Measurements from ENCODE around the gene MLLT3. TPM values are rescaled to one million over a fixed set of nuclear protein-coding genes. Genes with fewer than 3 reads are reported as not detected.

MLLT3 gene
- total RNA-seq, 1 donor, result 17.4 TPM

- Histone ChIP-seq H2AFZ (ENCODE audit: low read length) (no peak overlapping the region), H3K27ac (ENCODE audit: low read depth, low read length) (no peak overlapping the region), H3K9me3 (ENCODE audit: low read depth, low read length) (no peaks in the 10 kb centered on the region), H3K4me2 (ENCODE audit: insufficient read depth, low read length) (no peak overlapping the region), H3K36me3 (ENCODE audit: insufficient read depth, low read length) (no peaks in the 10 kb centered on the region), H4K20me1 (ENCODE audit: insufficient read depth, low read length) (no peaks in the 10 kb centered on the region), H3K4me1 (ENCODE audit: insufficient read depth, low read length) (peaks cover 11% of the 10 kb centered on the region), H3K4me3 (ENCODE audit: insufficient read depth, low read length) (no peak overlapping the region), H3K27me3 (ENCODE audit: insufficient read depth, low read length) (no peaks in the 10 kb centered on the region), H3K79me2 (ENCODE audit: insufficient read depth, low read length) (peaks cover 2% of the 10 kb centered on the region)
- TF ChIP-seq, protein P1, sequence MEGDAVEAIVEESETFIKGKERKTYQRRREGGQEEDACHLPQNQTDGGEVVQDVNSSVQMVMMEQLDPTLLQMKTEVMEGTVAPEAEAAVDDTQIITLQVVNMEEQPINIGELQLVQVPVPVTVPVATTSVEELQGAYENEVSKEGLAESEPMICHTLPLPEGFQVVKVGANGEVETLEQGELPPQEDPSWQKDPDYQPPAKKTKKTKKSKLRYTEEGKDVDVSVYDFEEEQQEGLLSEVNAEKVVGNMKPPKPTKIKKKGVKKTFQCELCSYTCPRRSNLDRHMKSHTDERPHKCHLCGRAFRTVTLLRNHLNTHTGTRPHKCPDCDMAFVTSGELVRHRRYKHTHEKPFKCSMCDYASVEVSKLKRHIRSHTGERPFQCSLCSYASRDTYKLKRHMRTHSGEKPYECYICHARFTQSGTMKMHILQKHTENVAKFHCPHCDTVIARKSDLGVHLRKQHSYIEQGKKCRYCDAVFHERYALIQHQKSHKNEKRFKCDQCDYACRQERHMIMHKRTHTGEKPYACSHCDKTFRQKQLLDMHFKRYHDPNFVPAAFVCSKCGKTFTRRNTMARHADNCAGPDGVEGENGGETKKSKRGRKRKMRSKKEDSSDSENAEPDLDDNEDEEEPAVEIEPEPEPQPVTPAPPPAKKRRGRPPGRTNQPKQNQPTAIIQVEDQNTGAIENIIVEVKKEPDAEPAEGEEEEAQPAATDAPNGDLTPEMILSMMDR (IDR thresholded peaks at IDR 0.05; ENCODE audit: extremely low read depth, low read depth, low read length), result no peak
- no peak for DNase-seq (ENCODE audit: insufficient read length, low spot score, missing footprints)
These were observed 23.9 kb downstream of the MLLT3 start for GRCh38 chr9:20598367-20598766.

- Histone ChIP-seq H3K9me3 (ENCODE audit: low read depth, low read length) (no peaks in the 10 kb centered on the region), H3K27me3 (ENCODE audit: insufficient read depth, low read length) (no peaks in the 10 kb centered on the region), H3K27ac (ENCODE audit: low read depth, low read length) (no peak overlapping the region), H3K79me2 (ENCODE audit: insufficient read depth, low read length) (peaks cover 2% of the 10 kb centered on the region), H2AFZ (ENCODE audit: low read length) (no peak overlapping the region), H3K4me3 (ENCODE audit: insufficient read depth, low read length) (no peak overlapping the region), H4K20me1 (ENCODE audit: insufficient read depth, low read length) (no peaks in the 10 kb centered on the region), H3K4me2 (ENCODE audit: insufficient read depth, low read length) (no peak overlapping the region), H3K36me3 (ENCODE audit: insufficient read depth, low read length) (no peaks in the 10 kb centered on the region), H3K4me1 (ENCODE audit: insufficient read depth, low read length) (peaks cover 14% of the 10 kb centered on the region)
- TF ChIP-seq, protein P1 (IDR thresholded peaks at IDR 0.05; ENCODE audit: extremely low read depth, low read depth, low read length), result no peak
- DNase-seq (ENCODE audit: insufficient read length, low spot score, missing footprints), result no peak
These were observed 24.4 kb downstream of the MLLT3 start for GRCh38 chr9:20597862-20598261.

- no peaks in the 10 kb centered on the region for H3K9me3 ChIP-seq (ENCODE audit: low read depth, low read length)
- no peak overlapping the region for H2AFZ ChIP-seq (ENCODE audit: low read length)
- no peaks in the 10 kb centered on the region for H3K27me3 ChIP-seq (ENCODE audit: insufficient read depth, low read length)
- peaks cover 15% of the 10 kb centered on the region for H3K4me1 ChIP-seq (ENCODE audit: insufficient read depth, low read length)
- no peak for DNase-seq (ENCODE audit: insufficient read length, low spot score, missing footprints)
- H3K4me2 ChIP-seq (ENCODE audit: insufficient read depth, low read length), result no peak overlapping the region
- H4K20me1 ChIP-seq (ENCODE audit: insufficient read depth, low read length), result no peaks in the 10 kb centered on the region
- H3K36me3 ChIP-seq (ENCODE audit: insufficient read depth, low read length), result no peaks in the 10 kb centered on the region
- no peak overlapping the region for H3K27ac ChIP-seq (ENCODE audit: low read depth, low read length)
- H3K79me2 ChIP-seq (ENCODE audit: insufficient read depth, low read length), result no peaks in the 10 kb centered on the region
- TF ChIP-seq, protein P1 (IDR thresholded peaks at IDR 0.05; ENCODE audit: extremely low read depth, low read depth, low read length), result no peak
- no peak overlapping the region for H3K4me3 ChIP-seq (ENCODE audit: insufficient read depth, low read length)
These were observed 27.7 kb downstream of the MLLT3 start for GRCh38 chr9:20594608-20595007.

GRCh38 chr9:20593537-20593936, 28.8 kb downstream of the MLLT3 start:
- Histone ChIP-seq H3K4me1 (ENCODE audit: insufficient read depth, low read length) (peaks cover 11% of the 10 kb centered on the region), H3K9me3 (ENCODE audit: low read depth, low read length) (no peaks in the 10 kb centered on the region), H3K79me2 (ENCODE audit: insufficient read depth, low read length) (no peaks in the 10 kb centered on the region), H3K27me3 (ENCODE audit: insufficient read depth, low read length) (no peaks in the 10 kb centered on the region), H4K20me1 (ENCODE audit: insufficient read depth, low read length) (no peaks in the 10 kb centered on the region), H3K36me3 (ENCODE audit: insufficient read depth, low read length) (no peaks in the 10 kb centered on the region), H2AFZ (ENCODE audit: low read length) (no peak overlapping the region), H3K4me2 (ENCODE audit: insufficient read depth, low read length) (peak overlapping the region; percentile 32), H3K4me3 (ENCODE audit: insufficient read depth, low read length) (no peak overlapping the region), H3K27ac (ENCODE audit: low read depth, low read length) (peak overlapping the region; percentile 58)
- TF ChIP-seq, protein P1 (IDR thresholded peaks at IDR 0.05; ENCODE audit: extremely low read depth, low read depth, low read length), result no peak
- DNase-seq (ENCODE audit: insufficient read length, low spot score, missing footprints), result no peak

Measured in osteoblast (primary cell).